PFSK-1 (cell line): ENCODE results near the gene POLA2.

Experiments used
- FOXP2 ChIP-seq: optimal IDR thresholded peaks from 2 replicates; pipeline ENCODE3; 2011; ENCODE audit warnings: borderline replicate concordance, control low read depth, inconsistent platforms; ENCODE audit not compliant: insufficient read depth; ENCODE audit errors: extremely low read length, extremely low read depth
- POLR2AphosphoS5 ChIP-seq: IDR thresholded peaks from 2 replicates; pipeline ENCODE4 v1.6.1; 2012; ENCODE audit warnings: low read depth, mild to moderate bottlenecking, control low read depth, low read length, moderate library complexity
- SIN3A ChIP-seq: IDR thresholded peaks from 2 replicates; pipeline ENCODE4 v1.6.1; 2012; ENCODE audit warnings: mild to moderate bottlenecking, low read length, moderate library complexity, borderline replicate concordance; ENCODE audit not compliant: insufficient read depth
- TAF1 ChIP-seq: IDR thresholded peaks from 2 replicates; pipeline ENCODE4 v1.6.1; 2012; ENCODE audit warnings: low read length, control low read depth, borderline replicate concordance; ENCODE audit not compliant: insufficient read depth
- TF ChIP-seq, protein P1 (sequence below), 2 experiments: IDR thresholded peaks; 2 replicates each; pipeline versions ENCODE4 v1.6.1 to v1.8.0; 2011 to 2012; ENCODE audit warnings: low read depth in 2 of 2, low read length in 2 of 2, control low read depth in 1 of 2, inconsistent platforms in 1 of 2, mild to moderate bottlenecking in 1 of 2, moderate library complexity in 1 of 2; ENCODE audit not compliant: insufficient read depth in 1 of 2

Gene POLA2

GRCh38 chr11:65227879-65228278 lies 33.9 kb upstream of the POLA2 start:
- no peak for TF ChIP-seq SIN3A
- TF ChIP-seq FOXP2 = no peak
- TF ChIP-seq, protein P1, sequence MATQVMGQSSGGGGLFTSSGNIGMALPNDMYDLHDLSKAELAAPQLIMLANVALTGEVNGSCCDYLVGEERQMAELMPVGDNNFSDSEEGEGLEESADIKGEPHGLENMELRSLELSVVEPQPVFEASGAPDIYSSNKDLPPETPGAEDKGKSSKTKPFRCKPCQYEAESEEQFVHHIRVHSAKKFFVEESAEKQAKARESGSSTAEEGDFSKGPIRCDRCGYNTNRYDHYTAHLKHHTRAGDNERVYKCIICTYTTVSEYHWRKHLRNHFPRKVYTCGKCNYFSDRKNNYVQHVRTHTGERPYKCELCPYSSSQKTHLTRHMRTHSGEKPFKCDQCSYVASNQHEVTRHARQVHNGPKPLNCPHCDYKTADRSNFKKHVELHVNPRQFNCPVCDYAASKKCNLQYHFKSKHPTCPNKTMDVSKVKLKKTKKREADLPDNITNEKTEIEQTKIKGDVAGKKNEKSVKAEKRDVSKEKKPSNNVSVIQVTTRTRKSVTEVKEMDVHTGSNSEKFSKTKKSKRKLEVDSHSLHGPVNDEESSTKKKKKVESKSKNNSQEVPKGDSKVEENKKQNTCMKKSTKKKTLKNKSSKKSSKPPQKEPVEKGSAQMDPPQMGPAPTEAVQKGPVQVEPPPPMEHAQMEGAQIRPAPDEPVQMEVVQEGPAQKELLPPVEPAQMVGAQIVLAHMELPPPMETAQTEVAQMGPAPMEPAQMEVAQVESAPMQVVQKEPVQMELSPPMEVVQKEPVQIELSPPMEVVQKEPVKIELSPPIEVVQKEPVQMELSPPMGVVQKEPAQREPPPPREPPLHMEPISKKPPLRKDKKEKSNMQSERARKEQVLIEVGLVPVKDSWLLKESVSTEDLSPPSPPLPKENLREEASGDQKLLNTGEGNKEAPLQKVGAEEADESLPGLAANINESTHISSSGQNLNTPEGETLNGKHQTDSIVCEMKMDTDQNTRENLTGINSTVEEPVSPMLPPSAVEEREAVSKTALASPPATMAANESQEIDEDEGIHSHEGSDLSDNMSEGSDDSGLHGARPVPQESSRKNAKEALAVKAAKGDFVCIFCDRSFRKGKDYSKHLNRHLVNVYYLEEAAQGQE (IDR thresholded peaks at IDR 0.05; ENCODE audit: insufficient read depth in 1 of 2, low read depth in 2 of 2, low read length in 2 of 2) = no peak
- TF ChIP-seq TAF1 = no peak
- no peak for TF ChIP-seq POLR2AphosphoS5

- TF ChIP-seq TAF1 (no peak), POLR2AphosphoS5 (no peak), SIN3A (no peak), FOXP2 (no peak)
- TF ChIP-seq, protein P1 (IDR thresholded peaks at IDR 0.05; ENCODE audit: insufficient read depth in 1 of 2, low read depth in 2 of 2, low read length in 2 of 2) = no peak
Observed at GRCh38 chr11:65236194-65237059, 25.3 kb upstream of the POLA2 start.

DNA sequence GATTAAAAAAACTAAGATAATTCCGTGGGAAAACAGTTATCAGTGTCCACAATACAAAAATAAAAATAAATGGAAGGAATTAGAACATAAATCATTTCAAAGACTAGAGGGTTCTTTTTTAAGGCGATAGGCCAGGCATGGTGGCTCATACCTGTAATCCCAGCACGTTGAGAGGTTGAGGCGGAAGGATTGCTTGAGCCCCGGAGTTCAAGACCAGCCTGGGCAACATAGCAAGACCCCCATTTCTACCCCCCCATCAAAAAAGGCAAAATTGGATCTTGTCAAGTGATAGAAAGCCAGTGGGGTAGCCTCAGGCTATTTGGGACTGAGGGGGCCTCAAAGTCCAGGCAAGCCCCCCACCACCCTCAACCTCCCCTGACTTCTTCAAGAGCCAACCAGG lies 20.6 kb upstream of the POLA2 start:
- no peak for TF ChIP-seq FOXP2
- no peak for TF ChIP-seq SIN3A
- TF ChIP-seq TAF1 = no peak
- no peak for TF ChIP-seq POLR2AphosphoS5
- TF ChIP-seq, protein P1 (IDR thresholded peaks at IDR 0.05; ENCODE audit: insufficient read depth in 1 of 2, low read depth in 2 of 2, low read length in 2 of 2) = no peak

GRCh38 chr11:65241692-65242091 lies 20.1 kb upstream of the POLA2 start:
- TF ChIP-seq POLR2AphosphoS5 (no peak), FOXP2 (no peak), TAF1 (no peak), SIN3A (no peak)
- TF ChIP-seq, protein P1 (IDR thresholded peaks at IDR 0.05; ENCODE audit: insufficient read depth in 1 of 2, low read depth in 2 of 2, low read length in 2 of 2) = no peak

- TF ChIP-seq TAF1 = no peak
- TF ChIP-seq POLR2AphosphoS5 = no peak
- no peak for TF ChIP-seq SIN3A
- TF ChIP-seq, protein P1 (IDR thresholded peaks at IDR 0.05; ENCODE audit: insufficient read depth in 1 of 2, low read depth in 2 of 2, low read length in 2 of 2) = no peak
- TF ChIP-seq FOXP2 = no peak
Observed at GRCh38 chr11:65242389-65242788, 19.4 kb upstream of the POLA2 start.
